ENCODE measurements around the gene PACSIN3. TPM values are rescaled to one million over a fixed set of nuclear protein-coding genes. Genes with fewer than 3 reads are reported as not detected.
"Not testable (repeated sequence)": the region's sequence is repeated elsewhere in the genome, so short reads cannot be mapped to it uniquely, and the experiment has no call there.

PACSIN3 gene
- polyA plus RNA-seq, 1 donor from 2014 or later: not detected

- Histone ChIP-seq H3K9me2 (ENCODE audit: insufficient read depth, low read length) (no peaks in the 10 kb centered on the region), H3K4me2 (ENCODE audit: low read length) (no peak overlapping the region), H3K27me3 (ENCODE audit: insufficient read depth, low read depth, low read length) (no peaks in the 10 kb centered on the region), H3K36me3 (ENCODE audit: insufficient read depth, low read length) (no peaks in the 10 kb centered on the region), H3F3A (ENCODE audit: insufficient read depth, low read length, poor library complexity, severe bottlenecking) (no peaks in the 10 kb centered on the region), H3K27ac (ENCODE audit: low read length) (no peak overlapping the region), H3K9me3 (ENCODE audit: low read length) (no peaks in the 10 kb centered on the region), H3K79me2 (replicated peaks; ENCODE audit: insufficient read depth, low read length) (no peaks in the 10 kb centered on the region), H3K9ac (ENCODE audit: low read length) (no peak overlapping the region), H2AFZ (ENCODE audit: low read depth, low read length) (no peak overlapping the region), H4K20me1 (ENCODE audit: insufficient read depth) (no peaks in the 10 kb centered on the region), H3K4me3 (ENCODE audit: low read length) (no peak overlapping the region)
- TF ChIP-seq RAD21 (conservative IDR thresholded peaks at IDR 0.05) (no peak), EP300 (conservative IDR thresholded peaks at IDR 0.05; ENCODE audit: poor library complexity, severe bottlenecking) (no peak), POLR2AphosphoS5 (IDR thresholded peaks at IDR 0.05) (no peak), EZH2 (IDR thresholded peaks at IDR 0.05; ENCODE audit: borderline replicate concordance, insufficient read depth, low read length, poor library complexity, severe bottlenecking) (no peak), SMC3 (conservative IDR thresholded peaks at IDR 0.05; ENCODE audit: poor library complexity) (no peak), MXI1 (conservative IDR thresholded peaks at IDR 0.05; ENCODE audit: poor library complexity, severe bottlenecking) (no peak), TAF1 (IDR thresholded peaks at IDR 0.05; ENCODE audit: low read depth) (no peak)
- TF ChIP-seq, protein P1, sequence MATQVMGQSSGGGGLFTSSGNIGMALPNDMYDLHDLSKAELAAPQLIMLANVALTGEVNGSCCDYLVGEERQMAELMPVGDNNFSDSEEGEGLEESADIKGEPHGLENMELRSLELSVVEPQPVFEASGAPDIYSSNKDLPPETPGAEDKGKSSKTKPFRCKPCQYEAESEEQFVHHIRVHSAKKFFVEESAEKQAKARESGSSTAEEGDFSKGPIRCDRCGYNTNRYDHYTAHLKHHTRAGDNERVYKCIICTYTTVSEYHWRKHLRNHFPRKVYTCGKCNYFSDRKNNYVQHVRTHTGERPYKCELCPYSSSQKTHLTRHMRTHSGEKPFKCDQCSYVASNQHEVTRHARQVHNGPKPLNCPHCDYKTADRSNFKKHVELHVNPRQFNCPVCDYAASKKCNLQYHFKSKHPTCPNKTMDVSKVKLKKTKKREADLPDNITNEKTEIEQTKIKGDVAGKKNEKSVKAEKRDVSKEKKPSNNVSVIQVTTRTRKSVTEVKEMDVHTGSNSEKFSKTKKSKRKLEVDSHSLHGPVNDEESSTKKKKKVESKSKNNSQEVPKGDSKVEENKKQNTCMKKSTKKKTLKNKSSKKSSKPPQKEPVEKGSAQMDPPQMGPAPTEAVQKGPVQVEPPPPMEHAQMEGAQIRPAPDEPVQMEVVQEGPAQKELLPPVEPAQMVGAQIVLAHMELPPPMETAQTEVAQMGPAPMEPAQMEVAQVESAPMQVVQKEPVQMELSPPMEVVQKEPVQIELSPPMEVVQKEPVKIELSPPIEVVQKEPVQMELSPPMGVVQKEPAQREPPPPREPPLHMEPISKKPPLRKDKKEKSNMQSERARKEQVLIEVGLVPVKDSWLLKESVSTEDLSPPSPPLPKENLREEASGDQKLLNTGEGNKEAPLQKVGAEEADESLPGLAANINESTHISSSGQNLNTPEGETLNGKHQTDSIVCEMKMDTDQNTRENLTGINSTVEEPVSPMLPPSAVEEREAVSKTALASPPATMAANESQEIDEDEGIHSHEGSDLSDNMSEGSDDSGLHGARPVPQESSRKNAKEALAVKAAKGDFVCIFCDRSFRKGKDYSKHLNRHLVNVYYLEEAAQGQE (IDR thresholded peaks at IDR 0.05; ENCODE audit: borderline replicate concordance): no peak
- TF ChIP-seq, protein P2, sequence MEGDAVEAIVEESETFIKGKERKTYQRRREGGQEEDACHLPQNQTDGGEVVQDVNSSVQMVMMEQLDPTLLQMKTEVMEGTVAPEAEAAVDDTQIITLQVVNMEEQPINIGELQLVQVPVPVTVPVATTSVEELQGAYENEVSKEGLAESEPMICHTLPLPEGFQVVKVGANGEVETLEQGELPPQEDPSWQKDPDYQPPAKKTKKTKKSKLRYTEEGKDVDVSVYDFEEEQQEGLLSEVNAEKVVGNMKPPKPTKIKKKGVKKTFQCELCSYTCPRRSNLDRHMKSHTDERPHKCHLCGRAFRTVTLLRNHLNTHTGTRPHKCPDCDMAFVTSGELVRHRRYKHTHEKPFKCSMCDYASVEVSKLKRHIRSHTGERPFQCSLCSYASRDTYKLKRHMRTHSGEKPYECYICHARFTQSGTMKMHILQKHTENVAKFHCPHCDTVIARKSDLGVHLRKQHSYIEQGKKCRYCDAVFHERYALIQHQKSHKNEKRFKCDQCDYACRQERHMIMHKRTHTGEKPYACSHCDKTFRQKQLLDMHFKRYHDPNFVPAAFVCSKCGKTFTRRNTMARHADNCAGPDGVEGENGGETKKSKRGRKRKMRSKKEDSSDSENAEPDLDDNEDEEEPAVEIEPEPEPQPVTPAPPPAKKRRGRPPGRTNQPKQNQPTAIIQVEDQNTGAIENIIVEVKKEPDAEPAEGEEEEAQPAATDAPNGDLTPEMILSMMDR (IDR thresholded peaks at IDR 0.05; ENCODE audit: poor library complexity, severe bottlenecking): no peak
Measured at GRCh38 chr11:47201015-47201414, 14.8 kb upstream of the PACSIN3 start.

DNA sequence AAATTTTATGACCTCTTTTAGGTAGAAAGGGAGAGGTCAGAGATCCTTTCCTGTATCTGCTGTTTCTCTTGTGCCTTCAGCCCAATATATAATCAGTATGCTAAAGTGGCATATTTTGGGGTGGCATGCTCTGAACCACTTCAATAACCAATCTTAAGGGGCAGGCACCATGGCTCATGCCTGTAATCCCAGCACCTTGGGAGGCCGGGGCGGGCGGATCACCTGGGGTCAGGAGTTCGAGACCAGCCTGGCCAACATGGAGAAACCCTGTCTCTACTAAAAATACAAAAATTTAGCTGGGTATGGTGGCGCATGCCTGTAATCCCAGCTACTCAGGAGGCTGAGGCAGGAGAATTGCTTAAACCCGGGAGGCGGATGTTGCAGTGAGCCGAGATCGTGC is 11.9 kb upstream of the PACSIN3 start:
- H3K27me3 ChIP-seq (ENCODE audit: insufficient read depth, low read depth, low read length); H3K4me3 ChIP-seq (ENCODE audit: low read length); H4K20me1 ChIP-seq (ENCODE audit: insufficient read depth); H3F3A ChIP-seq (ENCODE audit: insufficient read depth, low read length, poor library complexity, severe bottlenecking); H2AFZ ChIP-seq (ENCODE audit: low read depth, low read length); H3K36me3 ChIP-seq (ENCODE audit: insufficient read depth, low read length); H3K9me2 ChIP-seq (ENCODE audit: insufficient read depth, low read length); H3K79me2 ChIP-seq (replicated peaks; ENCODE audit: insufficient read depth, low read length); H3K9ac ChIP-seq (ENCODE audit: low read length); H3K4me2 ChIP-seq (ENCODE audit: low read length); H3K9me3 ChIP-seq (ENCODE audit: low read length); H3K27ac ChIP-seq (ENCODE audit: low read length): not testable (repeated sequence)

GRCh38 chr11:47192111-47192510 is 5.9 kb upstream of the PACSIN3 start:
- Histone ChIP-seq H3K27me3 (ENCODE audit: insufficient read depth, low read depth, low read length) (peaks cover 21% of the 10 kb centered on the region), H4K20me1 (ENCODE audit: insufficient read depth) (no peaks in the 10 kb centered on the region), H3F3A (ENCODE audit: insufficient read depth, low read length, poor library complexity, severe bottlenecking) (no peaks in the 10 kb centered on the region), H3K9ac (ENCODE audit: low read length) (no peak overlapping the region), H3K27ac (ENCODE audit: low read length) (no peak overlapping the region), H3K79me2 (replicated peaks; ENCODE audit: insufficient read depth, low read length) (no peaks in the 10 kb centered on the region), H3K9me2 (ENCODE audit: insufficient read depth, low read length) (no peaks in the 10 kb centered on the region), H2AFZ (ENCODE audit: low read depth, low read length) (no peak overlapping the region), H3K4me2 (ENCODE audit: low read length) (no peak overlapping the region), H3K36me3 (ENCODE audit: insufficient read depth, low read length) (no peaks in the 10 kb centered on the region), H3K4me3 (ENCODE audit: low read length) (no peak overlapping the region), H3K9me3 (ENCODE audit: low read length) (no peaks in the 10 kb centered on the region)
- TF ChIP-seq, protein P1 (IDR thresholded peaks at IDR 0.05; ENCODE audit: borderline replicate concordance): no peak
- TF ChIP-seq TAF1 (IDR thresholded peaks at IDR 0.05; ENCODE audit: low read depth): no peak
- TF ChIP-seq POLR2AphosphoS5 (IDR thresholded peaks at IDR 0.05): no peak
- TF ChIP-seq, protein P2 (IDR thresholded peaks at IDR 0.05; ENCODE audit: poor library complexity, severe bottlenecking): no peak
- no peak for TF ChIP-seq SMC3 (conservative IDR thresholded peaks at IDR 0.05; ENCODE audit: poor library complexity)
- no peak for TF ChIP-seq EP300 (conservative IDR thresholded peaks at IDR 0.05; ENCODE audit: poor library complexity, severe bottlenecking)
- TF ChIP-seq EZH2 (IDR thresholded peaks at IDR 0.05; ENCODE audit: borderline replicate concordance, insufficient read depth, low read length, poor library complexity, severe bottlenecking): no peak
- TF ChIP-seq MXI1 (conservative IDR thresholded peaks at IDR 0.05; ENCODE audit: poor library complexity, severe bottlenecking): no peak
- no peak for TF ChIP-seq RAD21 (conservative IDR thresholded peaks at IDR 0.05)
